ENCODE measurements around the gene IYD.

GRCh38 chr6:150372051-150372450 is 3.2 kb downstream of the IYD start:
- TF ChIP-seq CTCF (conservative IDR thresholded peaks at IDR 0.05 in 1 of 2, IDR thresholded peaks at IDR 0.05 in 1 of 2; ENCODE audit: low read depth in 1 of 2, low read length in 2 of 2) (no peak), EZH2 (IDR thresholded peaks at IDR 0.05; ENCODE audit: low read length, missing control alignments) (no peak)

Measured in fibroblast of lung (primary cell).